ENCODE results near the gene TAOK3. TPM values are rescaled to one million over a fixed set of nuclear protein-coding genes. Genes with fewer than 3 reads are reported as not detected.

Gene TAOK3
- total and polyA plus RNA-seq, 4 donors: 19.9 to 54.5 (median 37.7) TPM

- no peak overlapping the region for H3K27ac ChIP-seq (ENCODE audit: low read depth in 1 of 2, low read length in 1 of 2)
These were observed 101.5 kb downstream of the TAOK3 start for GRCh38 chr12:118271183-118271582.

GRCh38 chr12:118269806-118270205, 102.9 kb downstream of the TAOK3 start:
- no peaks in the 10 kb centered on the region for H3K27me3 ChIP-seq (ENCODE audit: control insufficient read depth in 3 of 3, insufficient read depth in 3 of 3, low read length in 2 of 3)
- no peak for TF ChIP-seq CTCF (IDR thresholded peaks at IDR 0.05; ENCODE audit: control extremely low read depth, extremely low read depth)
- no peaks in the 10 kb centered on the region for H3K4me1 ChIP-seq (ENCODE audit: control insufficient read depth in 5 of 5, insufficient read depth in 5 of 5, low read length in 5 of 5)
- no peak for DNase-seq
- peaks cover 0 to 3% (median 0%) of the 10 kb centered on the region in 4 donors for H3K36me3 ChIP-seq (ENCODE audit: control insufficient read depth in 4 of 4, insufficient read depth in 4 of 4, low read length in 4 of 4)
- H3K4me3 ChIP-seq: no peak overlapping the region
- WGBS, 2 donors: 88 to 94% methylated on average over 1 of the region's 1 CpG
- H3K27ac ChIP-seq (ENCODE audit: low read depth in 1 of 2, low read length in 1 of 2): no peak overlapping the region
- no peak overlapping the region for H3K9ac ChIP-seq (ENCODE audit: insufficient read depth in 1 of 2, low read length in 2 of 2)
- no peak for ATAC-seq (ENCODE audit: insufficient read depth, low FRiP score)
- no peaks in the 10 kb centered on the region for H3K9me3 ChIP-seq (ENCODE audit: control insufficient read depth in 4 of 4, insufficient read depth in 3 of 4, low read length in 3 of 4)

More at GRCh38 chr12:118271183-118271582, 101.5 kb downstream of the TAOK3 start:
- DNase-seq (no peak), ATAC-seq (ENCODE audit: insufficient read depth, low FRiP score) (no peak)
- Histone ChIP-seq H3K9ac (ENCODE audit: insufficient read depth in 1 of 2, low read length in 2 of 2) (no peak overlapping the region), H3K4me3 (no peak overlapping the region), H3K36me3 (ENCODE audit: control insufficient read depth in 4 of 4, insufficient read depth in 4 of 4, low read length in 4 of 4) (no peaks in the 10 kb centered on the region), H3K9me3 (ENCODE audit: control insufficient read depth in 4 of 4, insufficient read depth in 3 of 4, low read length in 3 of 4) (no peaks in the 10 kb centered on the region), H3K27me3 (ENCODE audit: control insufficient read depth in 3 of 3, insufficient read depth in 3 of 3, low read length in 2 of 3) (no peaks in the 10 kb centered on the region), H3K4me1 (ENCODE audit: control insufficient read depth in 5 of 5, insufficient read depth in 5 of 5, low read length in 5 of 5) (no peaks in the 10 kb centered on the region)
- no peak for TF ChIP-seq CTCF (IDR thresholded peaks at IDR 0.05; ENCODE audit: control extremely low read depth, extremely low read depth)
- WGBS, 2 donors: 76 to 83% methylated on average over 3 of the region's 3 CpGs

GRCh38 chr12:118259079-118259478, 113.6 kb downstream of the TAOK3 start:
- ATAC-seq (ENCODE audit: insufficient read depth, low FRiP score) (no peak), DNase-seq (no peak)
- TF ChIP-seq CTCF (IDR thresholded peaks at IDR 0.05; ENCODE audit: control extremely low read depth, extremely low read depth): no peak
- no peak overlapping the region for H3K9ac ChIP-seq (ENCODE audit: insufficient read depth in 1 of 2, low read length in 2 of 2)
- H3K4me3 ChIP-seq: no peak overlapping the region
- peaks cover 0 to 4% (median 0%) of the 10 kb centered on the region in 4 donors for H3K9me3 ChIP-seq (ENCODE audit: control insufficient read depth in 4 of 4, insufficient read depth in 3 of 4, low read length in 3 of 4)
- no peaks in the 10 kb centered on the region for H3K4me1 ChIP-seq (ENCODE audit: control insufficient read depth in 5 of 5, insufficient read depth in 5 of 5, low read length in 5 of 5)
- H3K27ac ChIP-seq (ENCODE audit: low read depth in 1 of 2, low read length in 1 of 2): no peak overlapping the region
- H3K36me3 ChIP-seq (ENCODE audit: control insufficient read depth in 4 of 4, insufficient read depth in 4 of 4, low read length in 4 of 4): peaks cover 0 to 4% (median 3%) of the 10 kb centered on the region in 4 donors
- H3K27me3 ChIP-seq (ENCODE audit: control insufficient read depth in 3 of 3, insufficient read depth in 3 of 3, low read length in 2 of 3): no peaks in the 10 kb centered on the region
- 91 to 94% methylated on average over 6 of the region's 6 CpGs for WGBS, 2 donors

- no peak for DNase-seq
- TF ChIP-seq CTCF (IDR thresholded peaks at IDR 0.05; ENCODE audit: control extremely low read depth, extremely low read depth): no peak
- H3K9ac ChIP-seq (ENCODE audit: insufficient read depth in 1 of 2, low read length in 2 of 2): no peak overlapping the region
- no peaks in the 10 kb centered on the region for H3K27me3 ChIP-seq (ENCODE audit: control insufficient read depth in 3 of 3, insufficient read depth in 3 of 3, low read length in 2 of 3)
- H3K4me1 ChIP-seq (ENCODE audit: control insufficient read depth in 5 of 5, insufficient read depth in 5 of 5, low read length in 5 of 5): no peaks in the 10 kb centered on the region
- WGBS, 2 donors: 95 to 100% methylated on average over 1 of the region's 1 CpG
- H3K4me3 ChIP-seq: no peak overlapping the region
- H3K36me3 ChIP-seq (ENCODE audit: control insufficient read depth in 4 of 4, insufficient read depth in 4 of 4, low read length in 4 of 4): peaks cover 0 to 7% (median under 1%) of the 10 kb centered on the region in 4 donors
- no peak for ATAC-seq (ENCODE audit: insufficient read depth, low FRiP score)
- peaks cover 0 to 4% (median 0%) of the 10 kb centered on the region in 4 donors for H3K9me3 ChIP-seq (ENCODE audit: control insufficient read depth in 4 of 4, insufficient read depth in 3 of 4, low read length in 3 of 4)
- H3K27ac ChIP-seq (ENCODE audit: low read depth in 1 of 2, low read length in 1 of 2): no peak overlapping the region
These were observed 116.4 kb downstream of the TAOK3 start for GRCh38 chr12:118256352-118256751.

Measured in lung (tissue), 12 donors.